GM18858 (cell line): Measurements from ENCODE around the gene PPT1.
"Not testable (repeated sequence)": the region's sequence is repeated elsewhere in the genome, so short reads cannot be mapped to it uniquely, and the experiment has no call there.

Source experiments
- ATAC-seq: cut with Tn5 transposase; IDR thresholded peaks from one replicate; pipeline ENCODE4 v1.9.1; 2021; ENCODE audit not compliant: unreplicated experiment

Gene PPT1

GRCh38 chr1:40092706-40093639 is 4.1 kb downstream of the PPT1 start:
- ATAC-seq: no peak

- no peak for ATAC-seq
Measured at GRCh38 chr1:40092241-40092640, 4.8 kb downstream of the PPT1 start.

- no peak for ATAC-seq
Measured at GRCh38 chr1:40090652-40091355, 6.2 kb downstream of the PPT1 start.

- ATAC-seq: not testable (repeated sequence)
Measured at GRCh38 chr1:40084750-40085149, 12.3 kb downstream of the PPT1 start.

- no peak for ATAC-seq
Measured at GRCh38 chr1:40081871-40082270, 15.2 kb downstream of the PPT1 start.

- ATAC-seq: no peak
Measured at GRCh38 chr1:40079774-40080400, 17.2 kb downstream of the PPT1 start.

- no peak for ATAC-seq
Measured at GRCh38 chr1:40078512-40079333, 18.3 kb downstream of the PPT1 start.

GRCh38 chr1:40076895-40077312 is 20.1 kb downstream of the PPT1 start:
- no peak for ATAC-seq

- ATAC-seq: no peak
Measured at GRCh38 chr1:40075266-40075665, 21.8 kb downstream of the PPT1 start.

GRCh38 chr1:40073062-40073461 is 24.0 kb downstream of the PPT1 start:
- ATAC-seq: no peak

GRCh38 chr1:40072142-40072541 is 24.9 kb downstream of the PPT1 start:
- no peak for ATAC-seq

- no peak for ATAC-seq
Measured at GRCh38 chr1:40067851-40068250, 29.2 kb downstream of the PPT1 start.

GRCh38 chr1:40067023-40067422 is 30.0 kb downstream of the PPT1 start:
- no peak for ATAC-seq

GRCh38 chr1:40064797-40065499 is 32.1 kb downstream of the PPT1 start:
- ATAC-seq: no peak

GRCh38 chr1:40059960-40060750 is 36.9 kb downstream of the PPT1 start:
- no peak for ATAC-seq

GRCh38 chr1:40059338-40059959 is 37.6 kb downstream of the PPT1 start:
- ATAC-seq: no peak

- ATAC-seq: no peak
Measured at GRCh38 chr1:40058453-40059337, 38.4 kb downstream of the PPT1 start.

- no peak for ATAC-seq
Measured at GRCh38 chr1:40058097-40058452, 39.0 kb downstream of the PPT1 start.
